K562 (cell line): Measurements from ENCODE around the gene RUVBL1.

Source experiments
- BRCA1 ChIP-seq, 2 experiments: fragments of 450-650 bp in 1 of 2; sonication (generic) in 1 of 2; formaldehyde crosslinking in 1 of 2; IDR thresholded peaks; 2 replicates each; pipeline versions ENCODE4 v1.5.0 to v1.6.1; 2017 to 2020; ENCODE audit warnings: mild to moderate bottlenecking in 1 of 2, missing genetic modification reagents in 1 of 2
- EP300 ChIP-seq: IDR thresholded peaks from 2 replicates; pipeline ENCODE4 v1.6.1; 2012; ENCODE audit warnings: low read length, improper control_type of control experiment
- EZH2 ChIP-seq: IDR thresholded peaks from 2 replicates; pipeline ENCODE4 v1.6.1; 2012; ENCODE audit warnings: low read depth, mild to moderate bottlenecking, inconsistent platforms, low read length, borderline replicate concordance
- MXI1 ChIP-seq: IDR thresholded peaks from 2 replicates; pipeline ENCODE4 v1.6.1; 2011; ENCODE audit warnings: low read depth, mild to moderate bottlenecking, improper control_type of control experiment, low read length
- PHF8 ChIP-seq: fragments of 200-600 bp; sonication (generic); IDR thresholded peaks from 2 replicates; pipeline ENCODE4 v1.6.1; 2012; ENCODE audit warnings: mixed run types, mild to moderate bottlenecking, inconsistent platforms, low read length, moderate library complexity, borderline replicate concordance
- TAF1 ChIP-seq: IDR thresholded peaks from 2 replicates; pipeline ENCODE4 v1.6.1; 2011; ENCODE audit warnings: mild to moderate bottlenecking, low read length, moderate library complexity; ENCODE audit not compliant: insufficient read depth, control insufficient read depth, severe bottlenecking; ENCODE audit errors: extremely low read depth
- XRCC4 ChIP-seq: IDR thresholded peaks from one replicate; pipeline ENCODE4 v1.6.1; 2011; ENCODE audit not compliant: insufficient read depth, insufficient read length; ENCODE audit errors: extremely low read depth
- XRCC5 ChIP-seq: fragments of 200-400 bp; formaldehyde crosslinking; IDR thresholded peaks from 2 replicates; pipeline ENCODE4 v1.6.1; 2017; ENCODE audit warnings: low read depth, mild to moderate bottlenecking, low read length
- YY1 ChIP-seq, 3 experiments: IDR thresholded peaks; 2 replicates each; pipeline ENCODE4 v1.6.1; 2011; ENCODE audit warnings: low read length in 2 of 3, mild to moderate bottlenecking in 2 of 3, moderate library complexity in 2 of 3, borderline replicate concordance in 1 of 3, control low read depth in 1 of 3, low read depth in 1 of 3; ENCODE audit not compliant: insufficient read depth in 3 of 3, insufficient replicate concordance in 2 of 3, control insufficient read depth in 1 of 3, insufficient read length in 1 of 3; ENCODE audit errors: extremely low read depth in 1 of 3
- TF ChIP-seq, protein P1 (sequence below): fragments of 450-650 bp; formaldehyde crosslinking; IDR thresholded peaks from 2 replicates; pipeline ENCODE4 v1.4.0; 2022; ENCODE audit warnings: mild to moderate bottlenecking, moderate library complexity
- TF ChIP-seq, protein P2 (sequence below), 2 experiments: fragments of 250-450 bp in 1 of 2; fragments of 450-650 bp in 1 of 2; sonication (Bioruptor Pico) in 1 of 2; IDR thresholded peaks; 2 replicates each; pipeline versions ENCODE4 v1.6.1 to v1.8.0; 2016 to 2021; ENCODE audit warnings: mild to moderate bottlenecking in 2 of 2, moderate library complexity in 2 of 2, missing compliant biosample characterization in 1 of 2, missing genetic modification characterization in 1 of 2
- TF ChIP-seq, protein P3 (sequence below), 3 experiments: IDR thresholded peaks in 2 of 3; conservative IDR thresholded peaks in 1 of 3; 2 replicates each; pipeline ENCODE4 v1.5.1; 2011 to 2012; ENCODE audit warnings: low read length in 3 of 3, mild to moderate bottlenecking in 3 of 3, control low read depth in 2 of 3, improper control_type of control experiment in 1 of 3, inconsistent platforms in 1 of 3, low read depth in 1 of 3, mixed read lengths in 1 of 3, moderate library complexity in 1 of 3; ENCODE audit not compliant: insufficient read depth in 2 of 3

DNA sequence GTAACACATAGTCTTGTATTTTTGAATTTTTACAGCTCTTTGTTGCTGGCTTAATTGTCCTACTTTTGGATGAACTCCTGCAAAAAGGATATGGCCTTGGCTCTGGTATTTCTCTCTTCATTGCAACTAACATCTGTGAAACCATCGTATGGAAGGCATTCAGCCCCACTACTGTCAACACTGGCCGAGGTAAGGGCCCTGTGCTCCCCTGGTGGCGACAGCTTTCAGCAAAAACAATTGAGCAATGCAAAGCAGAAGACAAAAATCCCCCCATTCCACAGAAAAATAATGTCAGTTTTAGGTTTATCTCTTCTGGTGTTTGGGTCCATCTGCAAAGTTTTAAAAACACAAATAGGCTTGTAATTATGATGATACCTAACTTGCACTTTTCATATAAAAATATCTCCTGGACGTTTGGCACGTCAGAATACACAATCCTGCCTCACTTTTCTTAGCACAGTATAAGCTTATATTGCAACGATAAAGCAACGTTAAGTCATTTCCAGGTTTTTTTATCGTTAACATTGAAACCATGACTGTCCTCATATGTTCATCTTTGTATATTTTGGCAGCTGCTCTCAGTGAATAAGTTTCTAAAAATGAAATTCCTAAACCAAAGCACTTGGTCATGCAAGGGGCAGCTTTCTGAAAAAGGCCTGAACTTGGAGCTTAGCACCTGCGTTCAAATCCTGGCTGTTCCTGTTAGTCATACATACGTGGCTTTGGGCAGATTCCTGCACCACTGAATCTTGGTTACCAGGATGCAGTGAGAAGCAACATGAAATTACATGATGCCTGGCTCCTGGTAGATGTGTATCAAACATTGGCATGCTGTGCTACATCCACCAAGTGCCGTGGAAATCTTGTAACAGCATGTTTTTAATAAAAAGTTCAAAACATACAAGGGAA is 62.9 kb downstream of the RUVBL1 start:
- TF ChIP-seq BRCA1 (IDR thresholded peaks at IDR 0.05) (no peak), BRCA1 (CRISPR knock-in tag; IDR thresholded peaks at IDR 0.05) (no peak), XRCC4 (no peak), XRCC5 (no peak), EP300 (no peak), MXI1 (no peak), EZH2 (no peak), TAF1 (no peak), YY1 (IDR thresholded peaks at IDR 0.05; ENCODE audit: borderline replicate concordance in 1 of 3, control insufficient read depth in 1 of 3, extremely low read depth in 1 of 3, insufficient read depth in 3 of 3, insufficient read length in 1 of 3, insufficient replicate concordance in 2 of 3, low read depth in 1 of 3, low read length in 2 of 3) (no peak), PHF8 (no peak)
- TF ChIP-seq, protein P1, sequence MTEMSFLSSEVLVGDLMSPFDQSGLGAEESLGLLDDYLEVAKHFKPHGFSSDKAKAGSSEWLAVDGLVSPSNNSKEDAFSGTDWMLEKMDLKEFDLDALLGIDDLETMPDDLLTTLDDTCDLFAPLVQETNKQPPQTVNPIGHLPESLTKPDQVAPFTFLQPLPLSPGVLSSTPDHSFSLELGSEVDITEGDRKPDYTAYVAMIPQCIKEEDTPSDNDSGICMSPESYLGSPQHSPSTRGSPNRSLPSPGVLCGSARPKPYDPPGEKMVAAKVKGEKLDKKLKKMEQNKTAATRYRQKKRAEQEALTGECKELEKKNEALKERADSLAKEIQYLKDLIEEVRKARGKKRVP (CRISPR knock-in tag): no peak
- TF ChIP-seq, protein P2, sequence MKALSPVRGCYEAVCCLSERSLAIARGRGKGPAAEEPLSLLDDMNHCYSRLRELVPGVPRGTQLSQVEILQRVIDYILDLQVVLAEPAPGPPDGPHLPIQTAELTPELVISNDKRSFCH (CRISPR knock-in tag; IDR thresholded peaks at IDR 0.05): no peak
- TF ChIP-seq, protein P2 (tag; IDR thresholded peaks at IDR 0.05): no peak
- TF ChIP-seq, protein P3, sequence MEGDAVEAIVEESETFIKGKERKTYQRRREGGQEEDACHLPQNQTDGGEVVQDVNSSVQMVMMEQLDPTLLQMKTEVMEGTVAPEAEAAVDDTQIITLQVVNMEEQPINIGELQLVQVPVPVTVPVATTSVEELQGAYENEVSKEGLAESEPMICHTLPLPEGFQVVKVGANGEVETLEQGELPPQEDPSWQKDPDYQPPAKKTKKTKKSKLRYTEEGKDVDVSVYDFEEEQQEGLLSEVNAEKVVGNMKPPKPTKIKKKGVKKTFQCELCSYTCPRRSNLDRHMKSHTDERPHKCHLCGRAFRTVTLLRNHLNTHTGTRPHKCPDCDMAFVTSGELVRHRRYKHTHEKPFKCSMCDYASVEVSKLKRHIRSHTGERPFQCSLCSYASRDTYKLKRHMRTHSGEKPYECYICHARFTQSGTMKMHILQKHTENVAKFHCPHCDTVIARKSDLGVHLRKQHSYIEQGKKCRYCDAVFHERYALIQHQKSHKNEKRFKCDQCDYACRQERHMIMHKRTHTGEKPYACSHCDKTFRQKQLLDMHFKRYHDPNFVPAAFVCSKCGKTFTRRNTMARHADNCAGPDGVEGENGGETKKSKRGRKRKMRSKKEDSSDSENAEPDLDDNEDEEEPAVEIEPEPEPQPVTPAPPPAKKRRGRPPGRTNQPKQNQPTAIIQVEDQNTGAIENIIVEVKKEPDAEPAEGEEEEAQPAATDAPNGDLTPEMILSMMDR (IDR thresholded peaks at IDR 0.05 in 2 of 3, conservative IDR thresholded peaks at IDR 0.05 in 1 of 3; ENCODE audit: insufficient read depth in 2 of 3, low read depth in 1 of 3, low read length in 3 of 3): no peak
